Measurements from ENCODE around the gene CD248. TPM values are rescaled to one million over a fixed set of nuclear protein-coding genes. Genes with fewer than 3 reads are reported as not detected.

CD248 gene
- total RNA-seq, 2 experiments from 2014 or later: 3.3 to 3.4 TPM

GRCh38 chr11:66291706-66292542 lies 24.9 kb downstream of the CD248 start, which contains the start of gene TMEM151A:
TSS of gene TMEM151A (plus strand) at chr11:66291894. CDS start at chr11:66292014, 120 bp downstream.
- no peak within 1 kb of the TSS for H3K27ac ChIP-seq (ENCODE audit: low read depth in 1 of 2, low read length in 2 of 2)
- H3K4me1 ChIP-seq (ENCODE audit: insufficient read depth, low read length): peaks cover 46% of the 10 kb centered on the region
- peaks cover 18 to 23% of the 10 kb centered on the region in 2 experiments for H3K27me3 ChIP-seq (ENCODE audit: control insufficient read depth in 1 of 2, insufficient read depth in 2 of 2, low read length in 2 of 2)
- Mint-ChIP-seq H3K27ac (peak within 1 kb of the TSS; percentile 79), H3K4me3 (peak within 1 kb of the TSS; percentile 87), H3K36me3 (ENCODE audit: low read depth) (no peaks in the 10 kb centered on the region), H3K27me3 (peaks cover 24% of the 10 kb centered on the region), H3K9me3 (no peaks in the 10 kb centered on the region), H3K4me1 (ENCODE audit: low read depth) (peaks cover 26% of the 10 kb centered on the region)
- ChIA-PET CTCF (interaction anchor here (1.1 to 2.1 kb wide), 3 partner anchors 9 to 69 kb away, joined by 3 to 6 read pairs (median 6); no protein-coding TSS in a partner anchor), POLR2A (interaction anchor here (0.6 to 1.3 kb wide), 3 partner anchors 9 to 139 kb away, joined by 3 to 4 read pairs (median 4); no protein-coding TSS in a partner anchor)
- no peak for TF ChIP-seq CTCF (IDR thresholded peaks at IDR 0.05)
- ATAC-seq (ENCODE audit: poor library complexity) (no peak), DNase-seq (peak in 6 of 14 experiments; percentile 28 to 72 (median 46))
- intact Hi-C loops (cut with DNase I, micrococcal nuclease): no loop called here
- peak within 1 kb of the TSS; percentile 14 for H3K4me3 ChIP-seq (ENCODE audit: low read length)
- no peaks in the 10 kb centered on the region for H3K36me3 ChIP-seq (ENCODE audit: insufficient read depth, low read length)
- H3K9me3 ChIP-seq (ENCODE audit: control insufficient read depth in 1 of 2, insufficient read depth in 1 of 2, low read length in 2 of 2): peaks cover 0 to 9% of the 10 kb centered on the region in 2 experiments

- POLR2A ChIA-PET: interaction anchor here (0.6 to 1.3 kb wide), 3 partner anchors 9 to 140 kb away, joined by 3 to 4 read pairs (median 4); no protein-coding TSS in a partner anchor
Measured at GRCh38 chr11:66291303-66291705, 25.5 kb downstream of the CD248 start.

GRCh38 chr11:66290330-66290621 lies 26.6 kb downstream of the CD248 start:
- H3K4me1 ChIP-seq (ENCODE audit: insufficient read depth, low read length): peaks cover 46% of the 10 kb centered on the region
- DNase-seq (peak in 1 of 14 experiments; percentile 39), ATAC-seq (ENCODE audit: poor library complexity) (no peak)
- Mint-ChIP-seq H3K4me3 (peak overlapping the region; percentile 87), H3K27ac (peak overlapping the region; percentile 79), H3K9me3 (no peaks in the 10 kb centered on the region), H3K36me3 (ENCODE audit: low read depth) (no peaks in the 10 kb centered on the region), H3K27me3 (peaks cover 19% of the 10 kb centered on the region), H3K4me1 (ENCODE audit: low read depth) (peaks cover 32% of the 10 kb centered on the region)
- no peak overlapping the region for H3K4me3 ChIP-seq (ENCODE audit: low read length)
- peaks cover 18 to 23% of the 10 kb centered on the region in 2 experiments for H3K27me3 ChIP-seq (ENCODE audit: control insufficient read depth in 1 of 2, insufficient read depth in 2 of 2, low read length in 2 of 2)
- CTCF ChIA-PET: interaction anchor here (2.1 to 3.2 kb wide), 2 partner anchors 8 to 68 kb away, joined by 6 to 23 read pairs; no protein-coding TSS in a partner anchor
- intact Hi-C loops (cut with DNase I, micrococcal nuclease): no loop called here
- no peak overlapping the region for H3K27ac ChIP-seq (ENCODE audit: low read depth in 1 of 2, low read length in 2 of 2)
- no peaks in the 10 kb centered on the region for H3K36me3 ChIP-seq (ENCODE audit: insufficient read depth, low read length)
- H3K9me3 ChIP-seq (ENCODE audit: control insufficient read depth in 1 of 2, insufficient read depth in 1 of 2, low read length in 2 of 2): peaks cover 0 to 9% of the 10 kb centered on the region in 2 experiments
- POLR2A ChIA-PET: interaction anchor here (2.1 to 2.2 kb wide), 2 partner anchors 22 to 55 kb away, joined by 16 to 31 read pairs; partner anchors contain the start of genes BRMS1 and RAB1B
- TF ChIP-seq CTCF (IDR thresholded peaks at IDR 0.05): no peak

More at GRCh38 chr11:66291303-66291705, 25.5 kb downstream of the CD248 start:
- Histone ChIP-seq H3K27ac (ENCODE audit: low read depth in 1 of 2, low read length in 2 of 2) (no peak overlapping the region), H3K36me3 (ENCODE audit: insufficient read depth, low read length) (no peaks in the 10 kb centered on the region), H3K27me3 (ENCODE audit: control insufficient read depth in 1 of 2, insufficient read depth in 2 of 2, low read length in 2 of 2) (peaks cover 18 to 23% of the 10 kb centered on the region in 2 experiments), H3K4me3 (ENCODE audit: low read length) (no peak overlapping the region), H3K9me3 (ENCODE audit: control insufficient read depth in 1 of 2, insufficient read depth in 1 of 2, low read length in 2 of 2) (peaks cover 0 to 9% of the 10 kb centered on the region in 2 experiments), H3K4me1 (ENCODE audit: insufficient read depth, low read length) (peaks cover 46% of the 10 kb centered on the region)
- Mint-ChIP-seq H3K4me3 (peak overlapping the region; percentile 87), H3K36me3 (ENCODE audit: low read depth) (no peaks in the 10 kb centered on the region), H3K9me3 (no peaks in the 10 kb centered on the region), H3K4me1 (ENCODE audit: low read depth) (peaks cover 32% of the 10 kb centered on the region), H3K27ac (no peak overlapping the region), H3K27me3 (peaks cover 23% of the 10 kb centered on the region)
- CTCF ChIA-PET: interaction anchor here (1.1 to 2.1 kb wide), 3 partner anchors 9 to 68 kb away, joined by 3 to 6 read pairs (median 6); no protein-coding TSS in a partner anchor
- no peak for ATAC-seq (ENCODE audit: poor library complexity)
- intact Hi-C loops (cut with DNase I, micrococcal nuclease): no loop called here
- TF ChIP-seq CTCF (IDR thresholded peaks at IDR 0.05): no peak
- DNase-seq: no peak

Measured in CD4-positive, alpha-beta T cell (primary cell).